GM19238 (cell line): ENCODE measurements around the gene NRARP.

Experiments used
- DNase-seq: peaks from one replicate; pipeline ENCODE4 v3.0.0; 2011; ENCODE audit warnings: low spot score; ENCODE audit not compliant: insufficient read length

Gene NRARP

GRCh38 chr9:137323531-137324331 is 21.7 kb upstream of the NRARP start:
- no peak for DNase-seq

- no peak for DNase-seq
These were observed 19.8 kb upstream of the NRARP start for GRCh38 chr9:137321726-137322361.

GRCh38 chr9:137320555-137321384 is 18.7 kb upstream of the NRARP start:
- DNase-seq = peak; percentile 51

- peak; percentile 7 for DNase-seq
These were observed 17.9 kb upstream of the NRARP start for GRCh38 chr9:137319739-137320551.

- no peak for DNase-seq
These were observed 17.1 kb upstream of the NRARP start for GRCh38 chr9:137319011-137319738.

- DNase-seq = no peak
These were observed 16.5 kb upstream of the NRARP start for GRCh38 chr9:137318602-137319001.

- DNase-seq = peak; percentile 6
These were observed 15.8 kb upstream of the NRARP start for GRCh38 chr9:137317718-137318511.

GRCh38 chr9:137317021-137317717 is 15.1 kb upstream of the NRARP start:
- peak; percentile 3 for DNase-seq

GRCh38 chr9:137316012-137316981 is 14.2 kb upstream of the NRARP start:
- DNase-seq = peak; percentile 57

GRCh38 chr9:137315581-137316011 is 13.5 kb upstream of the NRARP start:
- DNase-seq = no peak

- DNase-seq = peak; percentile 12
These were observed 12.8 kb upstream of the NRARP start for GRCh38 chr9:137314561-137315560.

GRCh38 chr9:137313956-137314560 is 12.0 kb upstream of the NRARP start:
- no peak for DNase-seq

- peak; percentile 7 for DNase-seq
These were observed 11.4 kb upstream of the NRARP start for GRCh38 chr9:137313326-137313936.

- peak; percentile 11 for DNase-seq
These were observed 10.8 kb upstream of the NRARP start for GRCh38 chr9:137312852-137313325.
